Glomerular endothelial cell (primary cell): ENCODE measurements around the gene ARL16. TPM values are rescaled to one million over a fixed set of nuclear protein-coding genes. Genes with fewer than 3 reads are reported as not detected.

ENCODE experiments used
- DNase-seq: peaks from one replicate; pipeline ENCODE4 v3.0.0-alpha.2; 2011; ENCODE audit warnings: low read depth, low spot score; ENCODE audit errors: extremely low read depth
- total RNA-seq: library from RNA; depleted of rRNA; stranded (reverse); fragments of >200 nt; gene quantifications from 2 replicates; pipeline ENCODE4 v1.2.3, GENCODE V29; 2015

The ARL16 gene, protein sequence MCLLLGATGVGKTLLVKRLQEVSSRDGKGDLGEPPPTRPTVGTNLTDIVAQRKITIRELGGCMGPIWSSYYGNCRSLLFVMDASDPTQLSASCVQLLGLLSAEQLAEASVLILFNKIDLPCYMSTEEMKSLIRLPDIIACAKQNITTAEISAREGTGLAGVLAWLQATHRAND
- 25.6 and 38.8 TPM in 2 replicates for total RNA-seq

- peak; percentile 89 for DNase-seq
Measured at GRCh38 chr17:81683584-81684441, at the start of gene ARL16, which contains the start of gene HGS. ARL16 (minus strand) TSS chr17:81683797; CDS start chr17:81683753, 44 bp downstream. HGS (plus strand) TSS chr17:81684011; CDS start chr17:81684067, 56 bp downstream.

- DNase-seq, result no peak
Measured at GRCh38 chr17:81727324-81728031, 43.9 kb upstream of the ARL16 start.

DNA sequence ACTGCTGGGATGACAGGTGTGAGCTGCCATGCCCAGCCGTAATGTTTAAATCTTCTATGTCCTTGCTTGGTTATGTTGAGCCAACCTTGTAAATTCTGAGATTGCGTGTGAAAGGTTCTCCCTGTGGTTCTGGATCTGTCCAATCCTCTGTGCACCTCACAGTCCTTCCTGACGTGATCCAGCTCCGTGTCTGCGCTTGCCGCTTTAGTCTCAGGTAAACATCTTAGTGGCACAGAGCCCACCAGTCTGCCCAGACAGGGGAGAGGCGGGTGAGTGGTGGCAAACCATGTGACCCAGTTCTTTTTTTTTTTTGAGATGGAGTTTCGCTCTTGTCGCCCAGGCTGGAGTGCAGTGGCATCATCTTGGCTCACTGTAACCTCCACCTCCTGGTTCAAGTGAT, 42.4 kb upstream of the ARL16 start:
- DNase-seq, result no peak

DNA sequence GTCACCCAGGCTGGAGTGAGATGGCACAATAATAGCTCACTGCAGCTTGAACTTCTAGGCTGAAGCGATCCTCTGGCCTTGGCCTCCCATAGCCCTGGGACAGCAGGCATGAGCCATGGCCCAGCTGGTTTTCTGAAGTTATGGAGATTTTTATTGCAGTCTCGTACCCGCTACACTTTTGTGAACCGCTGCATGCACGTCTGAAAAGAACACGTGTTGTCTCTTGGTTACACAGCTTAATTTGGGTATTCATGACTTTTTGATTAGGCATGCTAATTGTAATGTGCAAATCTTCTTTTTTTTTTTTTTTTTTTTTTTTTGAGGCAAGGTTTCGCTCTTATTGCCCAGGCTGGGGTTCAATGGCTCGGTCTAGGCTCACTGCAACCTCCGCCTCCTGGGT, 41.8 kb upstream of the ARL16 start:
- DNase-seq, result no peak

DNA sequence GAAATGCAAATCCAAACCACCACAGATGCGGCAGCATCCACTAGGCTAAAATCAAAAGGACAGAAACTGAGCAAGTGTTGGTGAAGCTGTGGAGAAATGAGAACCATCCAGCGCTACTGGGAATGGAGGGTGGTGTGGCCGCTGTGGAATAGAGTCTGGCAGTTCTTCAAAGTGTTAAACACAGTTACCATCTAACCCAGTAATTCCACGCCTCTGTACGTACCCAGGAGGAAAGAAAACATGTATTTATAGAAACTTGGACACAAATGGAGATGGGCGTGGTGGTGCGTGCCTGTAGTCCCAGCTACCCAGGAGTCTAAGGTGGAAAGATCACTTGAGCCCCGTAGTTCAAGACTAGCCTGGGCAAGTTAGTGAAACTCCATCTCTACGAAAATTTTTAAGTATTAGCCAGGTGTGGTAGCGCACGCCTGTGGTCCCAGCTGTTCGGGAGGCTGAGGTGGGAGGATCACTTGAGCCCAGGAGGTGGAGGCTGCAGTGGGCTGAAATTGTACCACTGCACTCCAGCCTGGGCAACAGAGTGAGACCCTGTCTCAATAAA, 40.1 kb upstream of the ARL16 start:
- no peak for DNase-seq

GRCh38 chr17:81722184-81723120, 38.9 kb upstream of the ARL16 start:
- DNase-seq, result no peak

DNA sequence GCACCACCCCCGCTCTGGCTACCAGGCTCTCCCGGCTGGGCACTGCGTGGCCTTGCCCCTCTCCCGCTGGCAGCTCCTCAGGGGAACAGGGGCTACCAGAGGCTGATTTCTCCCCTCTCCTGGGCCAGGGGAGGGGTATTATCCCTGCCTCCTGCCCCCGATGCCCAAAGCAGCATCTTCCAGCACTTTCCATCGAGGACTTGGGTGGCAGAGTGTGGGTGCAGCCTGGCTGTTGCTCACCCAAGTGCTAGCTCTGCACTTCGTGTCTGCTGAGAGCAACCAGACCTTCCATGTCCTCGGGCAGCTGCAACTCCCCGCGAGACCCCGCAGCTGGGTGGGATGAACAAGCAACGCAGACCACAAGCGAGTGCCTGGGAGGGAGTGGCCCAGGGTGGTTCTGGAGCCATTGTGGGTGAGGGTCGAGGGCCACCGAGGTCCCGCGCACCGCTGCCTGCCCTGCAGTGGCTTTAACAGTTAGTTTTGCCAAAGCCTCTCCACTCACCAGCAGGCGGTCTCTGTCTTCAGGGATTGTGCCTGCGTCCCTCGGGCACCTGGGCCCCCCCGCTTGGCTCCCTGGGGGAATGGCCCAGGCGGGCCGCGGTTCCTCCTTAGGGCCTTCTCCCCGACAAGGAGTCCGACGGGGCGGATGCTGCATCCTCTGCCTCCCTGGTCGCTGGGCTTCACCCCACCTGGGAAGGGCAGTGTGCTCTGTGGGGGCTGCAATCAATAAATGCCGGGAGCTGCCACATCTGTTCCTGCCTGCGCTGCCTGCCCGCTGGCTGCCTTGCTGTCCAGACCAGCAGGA, 36.9 kb upstream of the ARL16 start:
- no peak for DNase-seq

DNA sequence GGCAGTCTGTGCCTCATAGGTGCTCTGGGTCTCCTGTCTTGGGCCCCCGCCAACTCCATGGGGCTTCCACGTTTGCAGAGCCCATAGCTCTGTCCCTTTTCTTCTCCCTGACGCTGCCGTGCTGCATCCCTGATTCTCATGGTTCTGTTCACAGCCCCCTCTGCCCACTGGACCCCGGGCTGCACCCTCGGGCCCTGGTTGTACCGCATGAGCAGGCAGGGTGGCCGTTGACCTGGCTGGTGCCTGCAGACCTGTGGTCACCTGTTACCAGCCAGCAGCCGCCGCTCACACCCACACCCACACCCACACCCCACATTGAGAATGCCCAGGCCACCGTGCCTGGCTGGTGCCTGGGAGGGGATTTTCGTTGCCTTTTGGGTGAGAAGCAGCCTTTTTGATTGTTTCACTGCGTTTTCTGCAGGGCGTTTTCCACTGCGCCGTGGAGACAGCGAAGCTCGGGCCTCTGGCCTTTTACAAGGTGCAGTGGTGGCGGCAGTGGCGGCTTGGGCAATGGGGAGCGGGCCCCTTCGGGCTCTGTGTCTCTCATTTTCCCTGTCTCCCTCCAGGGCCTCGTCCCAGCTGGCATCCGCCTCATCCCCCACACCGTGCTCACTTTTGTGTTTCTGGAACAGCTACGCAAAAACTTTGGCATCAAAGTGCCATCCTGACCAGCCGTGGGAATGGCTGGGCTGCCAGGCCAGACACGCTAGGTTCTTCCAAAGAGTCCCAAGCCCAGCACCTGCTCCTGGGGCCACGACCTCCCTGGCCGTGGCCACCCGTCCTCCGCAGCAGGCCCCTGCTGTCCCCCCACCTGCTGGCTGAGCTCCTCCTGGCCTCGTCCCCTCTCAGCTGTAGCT, 36.0 kb upstream of the ARL16 start:
- no peak for DNase-seq

DNA sequence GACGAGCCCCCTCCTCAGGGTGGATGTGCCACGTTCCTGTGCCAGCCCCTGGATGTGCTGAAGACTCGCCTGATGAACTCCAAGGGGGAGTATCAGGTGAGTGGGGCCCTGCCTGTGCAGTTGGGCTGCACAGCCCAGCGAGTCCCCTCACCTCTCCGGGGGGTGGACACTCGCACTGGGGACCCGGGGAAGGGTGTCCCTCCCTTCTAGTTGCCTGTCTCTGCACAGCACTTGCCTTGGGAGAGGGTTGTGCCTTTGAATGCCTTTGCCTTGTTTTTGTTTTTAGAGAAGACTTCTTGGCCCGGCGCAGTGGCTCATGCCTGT, 34.1 kb upstream of the ARL16 start:
- no peak for DNase-seq

- DNase-seq, result no peak
Measured at GRCh38 chr17:81717049-81717765, 33.6 kb upstream of the ARL16 start.

- DNase-seq, result no peak
Measured at GRCh38 chr17:81716674-81716996, 33.0 kb upstream of the ARL16 start.

DNA sequence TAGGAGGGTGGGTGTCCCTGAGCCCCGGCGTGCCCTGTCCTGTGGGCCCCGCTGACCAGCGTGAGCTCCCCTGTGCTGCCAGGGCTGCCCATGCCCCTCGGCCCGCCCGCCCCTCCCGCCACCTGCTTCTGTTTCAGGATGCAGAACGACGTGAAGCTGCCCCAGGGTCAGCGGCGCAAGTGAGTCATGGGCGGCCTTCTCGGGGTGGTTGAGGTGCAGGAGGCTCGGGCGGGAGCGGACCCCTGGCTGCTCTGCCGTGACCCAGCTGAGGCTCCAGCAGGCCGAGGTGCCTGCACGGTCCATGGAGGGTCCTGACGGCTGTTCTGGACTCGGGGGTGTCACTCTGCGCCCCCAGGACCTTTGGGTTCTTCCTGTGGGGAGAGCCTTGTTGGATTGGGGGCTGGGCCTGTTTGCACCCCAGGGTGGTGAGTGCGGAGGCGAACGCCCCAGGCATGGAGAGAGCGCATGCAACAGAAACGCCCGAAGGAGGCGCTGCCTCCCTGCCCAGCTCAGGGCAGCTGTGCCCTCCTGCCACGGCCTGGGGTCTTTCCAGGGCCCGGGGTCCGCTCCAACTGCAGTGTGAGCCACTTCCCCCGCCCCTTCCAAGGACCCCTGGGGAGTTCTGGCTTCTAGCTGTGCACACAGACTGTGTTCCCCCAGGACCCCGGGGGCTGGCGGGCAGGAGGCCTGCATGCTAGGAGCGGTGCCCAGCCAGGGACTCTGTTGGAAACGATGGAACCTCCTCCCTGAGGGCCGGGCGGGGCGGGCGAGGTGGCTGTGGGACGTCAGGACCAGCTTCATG, 32.5 kb upstream of the ARL16 start:
- no peak for DNase-seq

DNA sequence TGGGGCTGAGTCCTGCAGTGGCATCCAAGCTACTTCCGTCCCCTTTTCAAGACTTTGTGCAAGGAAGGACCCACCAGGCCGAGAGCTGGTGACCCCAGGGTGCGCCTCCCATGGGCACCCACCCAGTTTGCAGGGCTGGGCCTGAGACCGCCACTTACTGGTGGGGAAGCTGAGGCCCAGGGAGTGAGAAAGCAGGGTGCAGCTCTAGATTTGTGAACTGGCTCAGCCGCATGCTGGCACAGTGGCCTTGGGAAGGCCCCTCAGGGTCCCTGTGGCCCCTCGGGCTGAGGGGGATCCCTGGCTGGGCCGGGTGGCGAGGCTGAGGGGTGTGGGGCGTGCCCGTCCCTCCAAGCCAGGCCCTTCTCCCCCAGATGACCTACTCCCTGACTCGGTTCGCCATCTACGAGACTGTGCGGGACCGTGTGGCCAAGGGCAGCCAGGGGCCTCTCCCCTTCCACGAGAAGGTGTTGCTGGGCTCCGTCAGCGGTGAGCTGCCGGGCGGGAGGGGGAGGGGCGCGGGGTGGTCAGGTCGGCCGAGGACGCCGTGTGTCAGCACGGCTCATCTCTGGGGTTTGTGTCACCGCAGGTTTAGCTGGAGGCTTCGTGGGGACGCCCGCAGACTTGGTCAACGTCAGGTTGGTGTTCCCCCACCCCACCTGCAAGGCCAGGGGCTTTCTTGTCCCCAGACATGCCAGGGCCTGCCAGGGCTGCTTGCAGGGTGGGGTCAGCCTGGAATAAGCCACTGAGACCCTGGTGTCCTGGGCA, 31.7 kb upstream of the ARL16 start:
- no peak for DNase-seq

DNA sequence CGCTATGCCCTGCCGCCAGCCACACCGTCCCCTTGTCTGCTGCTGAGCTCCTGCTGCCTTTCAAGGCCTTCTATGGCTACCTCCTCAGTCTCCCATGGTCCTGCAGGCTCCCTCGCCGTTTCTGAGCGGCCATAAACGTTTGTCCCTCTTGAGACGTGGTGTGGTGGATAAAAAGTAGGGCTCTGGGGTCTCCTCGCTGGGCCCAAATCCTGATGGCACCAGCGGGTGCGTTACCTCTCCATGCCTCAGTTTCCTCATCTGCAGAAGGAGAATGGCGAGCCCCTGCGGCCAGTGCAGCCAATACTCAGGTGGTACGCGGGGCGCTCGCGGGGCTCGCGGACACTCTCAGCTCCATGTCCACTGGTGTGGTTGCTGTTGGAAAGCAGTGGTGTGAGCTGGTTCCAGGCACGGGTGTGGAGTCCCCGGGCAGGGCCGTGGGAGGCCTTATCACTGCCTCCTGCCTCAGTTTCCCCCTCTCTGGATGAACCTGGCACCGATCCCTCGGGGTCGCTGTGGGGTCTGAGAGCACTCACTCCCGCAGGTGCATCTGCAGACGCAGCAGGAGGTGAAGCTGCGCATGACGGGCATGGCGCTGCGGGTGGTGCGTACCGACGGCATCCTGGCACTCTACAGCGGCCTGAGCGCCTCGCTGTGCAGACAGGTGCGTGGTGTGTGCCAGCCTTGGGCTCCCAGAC, 31.0 kb upstream of the ARL16 start:
- no peak for DNase-seq

- no peak for DNase-seq
Measured at GRCh38 chr17:81713556-81714411, 30.2 kb upstream of the ARL16 start.
